Liver (tissue), 3 donors: Measurements from ENCODE around the gene RAB1A.

Experiments used
- ATF3 ChIP-seq: IDR thresholded peaks from 2 replicates; pipeline ENCODE4 v1.6.1; 2016; ENCODE audit warnings: antibody characterized with exemption
- CTCF ChIP-seq: fragments of 150-350 bp; IDR thresholded peaks from 2 replicates; pipeline ENCODE4 v1.5.1; 2017; ENCODE audit warnings: improper control_type of control experiment, low read depth, low read length; ENCODE audit not compliant: missing input control
- GABPA ChIP-seq, 2 donors: IDR thresholded peaks in 1 of 2; conservative IDR thresholded peaks in 1 of 2; 2 replicates each; pipeline ENCODE4 v1.6.1; 2016; ENCODE audit warnings: antibody characterized with exemption in 2 of 2, mild to moderate bottlenecking in 1 of 2, moderate library complexity in 1 of 2
- HNF4G ChIP-seq: IDR thresholded peaks from 2 replicates; pipeline ENCODE4 v1.6.1; 2016; ENCODE audit warnings: antibody characterized with exemption
- JUND ChIP-seq, 2 donors: IDR thresholded peaks; 2 replicates each; pipeline ENCODE4 v1.6.1; 2016; ENCODE audit warnings: antibody characterized with exemption in 2 of 2
- MAX ChIP-seq: IDR thresholded peaks from 2 replicates; pipeline ENCODE4 v1.6.1; 2016; ENCODE audit warnings: antibody characterized with exemption
- RAD21 ChIP-seq, 2 donors: IDR thresholded peaks; 2 replicates each; pipeline ENCODE4 v1.6.1; 2016; ENCODE audit warnings: antibody characterized with exemption in 2 of 2, mild to moderate bottlenecking in 2 of 2
- REST ChIP-seq: IDR thresholded peaks from 2 replicates; pipeline ENCODE4 v1.6.1; 2016; ENCODE audit warnings: antibody characterized with exemption, mild to moderate bottlenecking
- SP1 ChIP-seq: IDR thresholded peaks from 2 replicates; pipeline ENCODE4 v1.6.1; 2018; ENCODE audit warnings: antibody characterized with exemption, mild to moderate bottlenecking
- TAF1 ChIP-seq: conservative IDR thresholded peaks from 2 replicates; pipeline ENCODE4 v1.6.1; 2016; ENCODE audit warnings: antibody characterized with exemption, mild to moderate bottlenecking
- YY1 ChIP-seq: IDR thresholded peaks from 2 replicates; pipeline ENCODE4 v1.6.1; 2016; ENCODE audit warnings: antibody characterized with exemption, mild to moderate bottlenecking
- donor health status: healthy.
- donor health status: healthy.

GRCh38 chr2:65071499-65072180, 58.3 kb downstream of the RAB1A start:
- TF ChIP-seq CTCF (peak; percentile 26), JUND (IDR thresholded peaks at IDR 0.05) (no peak), RAD21 (IDR thresholded peaks at IDR 0.05) (peak in 1 of 2 donors; percentile 41), MAX (no peak), YY1 (no peak), GABPA (IDR thresholded peaks at IDR 0.05 in 1 of 2, conservative IDR thresholded peaks at IDR 0.05 in 1 of 2) (no peak), HNF4G (no peak), REST (no peak), TAF1 (no peak), ATF3 (no peak), SP1 (no peak)
